ENCODE measurements around the gene PTPN13. TPM values are rescaled to one million over a fixed set of nuclear protein-coding genes. Genes with fewer than 3 reads are reported as not detected.

PTPN13 gene
- total RNA-seq, 1 donor from 2014 or later = 244 TPM

- no peak overlapping the region for H3K4me3 ChIP-seq
- no peak overlapping the region for H3K27ac ChIP-seq
- H3K27me3 Mint-ChIP-seq (ENCODE audit: insufficient read depth, low read depth) = peaks cover 4% of the 10 kb centered on the region
- H4K20me1 ChIP-seq (ENCODE audit: low read depth) = no peaks in the 10 kb centered on the region
- no peak overlapping the region for H3K27ac Mint-ChIP-seq
- H3K9me3 Mint-ChIP-seq = no peaks in the 10 kb centered on the region
- no peaks in the 10 kb centered on the region for H3K27me3 ChIP-seq
- no peak for DNase-seq (ENCODE audit: low spot score)
- H3K4me1 Mint-ChIP-seq = peaks cover 12% of the 10 kb centered on the region
- no peak overlapping the region for H2AFZ ChIP-seq (replicated peaks)
- H3K79me2 ChIP-seq (ENCODE audit: low read depth) = no peaks in the 10 kb centered on the region
- H3K9ac ChIP-seq = no peak overlapping the region
- TF ChIP-seq EZH2 (IDR thresholded peaks at IDR 0.05) (no peak), CTCF (IDR thresholded peaks at IDR 0.05) (no peak), EZH2phosphoT487 (IDR thresholded peaks at IDR 0.05) (no peak)
- H3K4me2 ChIP-seq = no peak overlapping the region
- H3K9me3 ChIP-seq (ENCODE audit: low read depth) = no peaks in the 10 kb centered on the region
- H3K36me3 ChIP-seq = no peaks in the 10 kb centered on the region
- H3K36me3 Mint-ChIP-seq = no peaks in the 10 kb centered on the region
- no peaks in the 10 kb centered on the region for H3F3A ChIP-seq (ENCODE audit: low read depth)
- no peaks in the 10 kb centered on the region for H3K4me1 ChIP-seq
- H3K4me3 Mint-ChIP-seq = no peak overlapping the region
These were observed 239.5 kb downstream of the PTPN13 start for GRCh38 chr4:86833615-86834014.

GRCh38 chr4:86834901-86835300 lies 240.8 kb downstream of the PTPN13 start:
- H3K27ac Mint-ChIP-seq = no peak overlapping the region

GRCh38 chr4:86835677-86836076 lies 241.6 kb downstream of the PTPN13 start:
- H3K4me2 ChIP-seq = no peak overlapping the region
- no peak overlapping the region for H3K4me3 ChIP-seq
- no peak for DNase-seq (ENCODE audit: low spot score)
- H3K79me2 ChIP-seq (ENCODE audit: low read depth) = no peaks in the 10 kb centered on the region
- no peaks in the 10 kb centered on the region for H4K20me1 ChIP-seq (ENCODE audit: low read depth)
- H3K27ac Mint-ChIP-seq = no peak overlapping the region
- H3K4me3 Mint-ChIP-seq = no peak overlapping the region
- no peaks in the 10 kb centered on the region for H3K36me3 Mint-ChIP-seq
- H3K36me3 ChIP-seq = no peaks in the 10 kb centered on the region
- no peak overlapping the region for H3K27ac ChIP-seq
- no peaks in the 10 kb centered on the region for H3K9me3 Mint-ChIP-seq
- H3F3A ChIP-seq (ENCODE audit: low read depth) = no peaks in the 10 kb centered on the region
- no peak overlapping the region for H2AFZ ChIP-seq (replicated peaks)
- H3K4me1 ChIP-seq = no peaks in the 10 kb centered on the region
- H3K9me3 ChIP-seq (ENCODE audit: low read depth) = no peaks in the 10 kb centered on the region
- no peak for TF ChIP-seq CTCF (IDR thresholded peaks at IDR 0.05)
- no peak for TF ChIP-seq EZH2phosphoT487 (IDR thresholded peaks at IDR 0.05)
- no peak for TF ChIP-seq EZH2 (IDR thresholded peaks at IDR 0.05)
- H3K9ac ChIP-seq = no peak overlapping the region
- H3K27me3 Mint-ChIP-seq (ENCODE audit: insufficient read depth, low read depth) = peaks cover 4% of the 10 kb centered on the region
- no peaks in the 10 kb centered on the region for H3K27me3 ChIP-seq
- peaks cover 12% of the 10 kb centered on the region for H3K4me1 Mint-ChIP-seq

More at GRCh38 chr4:86834901-86835300, 240.8 kb downstream of the PTPN13 start:
- no peak for DNase-seq (ENCODE audit: low spot score)
- TF ChIP-seq EZH2 (IDR thresholded peaks at IDR 0.05) (no peak), CTCF (IDR thresholded peaks at IDR 0.05) (no peak), EZH2phosphoT487 (IDR thresholded peaks at IDR 0.05) (no peak)
- Histone ChIP-seq H3K27me3 (no peaks in the 10 kb centered on the region), H3K4me3 (no peak overlapping the region), H2AFZ (replicated peaks) (no peak overlapping the region), H3K9me3 (ENCODE audit: low read depth) (no peaks in the 10 kb centered on the region), H3K79me2 (ENCODE audit: low read depth) (no peaks in the 10 kb centered on the region), H3K4me1 (no peaks in the 10 kb centered on the region), H3K36me3 (no peaks in the 10 kb centered on the region), H3K9ac (no peak overlapping the region), H3K27ac (no peak overlapping the region), H4K20me1 (ENCODE audit: low read depth) (no peaks in the 10 kb centered on the region), H3K4me2 (no peak overlapping the region), H3F3A (ENCODE audit: low read depth) (no peaks in the 10 kb centered on the region)
- no peaks in the 10 kb centered on the region for H3K36me3 Mint-ChIP-seq
- no peaks in the 10 kb centered on the region for H3K9me3 Mint-ChIP-seq
- H3K4me3 Mint-ChIP-seq = no peak overlapping the region
- peaks cover 4% of the 10 kb centered on the region for H3K27me3 Mint-ChIP-seq (ENCODE audit: insufficient read depth, low read depth)
- H3K4me1 Mint-ChIP-seq = peaks cover 12% of the 10 kb centered on the region
